GM18511 (cell line): ENCODE results near the gene TMUB1.

Source experiments
- ATAC-seq: cut with Tn5 transposase; IDR thresholded peaks from one replicate; pipeline ENCODE4 v1.9.1; 2021; ENCODE audit warnings: mild to moderate bottlenecking, moderate library complexity; ENCODE audit not compliant: unreplicated experiment

Gene TMUB1

DNA sequence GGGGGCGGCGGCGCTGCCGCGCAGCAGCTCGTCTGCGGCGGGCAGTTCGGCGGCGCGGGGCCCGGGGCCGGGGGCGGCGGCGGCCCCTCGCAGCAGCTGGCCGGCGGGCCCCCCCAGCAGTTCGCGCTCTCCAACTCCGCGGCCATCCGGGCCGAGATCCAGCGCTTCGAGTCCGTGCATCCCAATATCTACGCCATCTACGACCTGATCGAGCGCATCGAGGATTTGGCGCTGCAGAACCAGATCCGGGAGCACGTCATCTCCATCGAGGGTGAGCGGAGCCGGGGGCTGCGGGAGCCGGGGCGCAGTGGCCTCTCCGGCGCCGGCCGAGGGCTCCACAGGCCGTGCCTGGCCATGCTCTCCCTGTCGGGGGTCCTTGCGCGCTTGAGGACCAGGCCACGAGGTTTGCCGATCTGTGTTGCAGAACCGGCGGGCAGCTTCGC is 3.5 kb upstream of the TMUB1 start:
- peak; percentile 11 for ATAC-seq

DNA sequence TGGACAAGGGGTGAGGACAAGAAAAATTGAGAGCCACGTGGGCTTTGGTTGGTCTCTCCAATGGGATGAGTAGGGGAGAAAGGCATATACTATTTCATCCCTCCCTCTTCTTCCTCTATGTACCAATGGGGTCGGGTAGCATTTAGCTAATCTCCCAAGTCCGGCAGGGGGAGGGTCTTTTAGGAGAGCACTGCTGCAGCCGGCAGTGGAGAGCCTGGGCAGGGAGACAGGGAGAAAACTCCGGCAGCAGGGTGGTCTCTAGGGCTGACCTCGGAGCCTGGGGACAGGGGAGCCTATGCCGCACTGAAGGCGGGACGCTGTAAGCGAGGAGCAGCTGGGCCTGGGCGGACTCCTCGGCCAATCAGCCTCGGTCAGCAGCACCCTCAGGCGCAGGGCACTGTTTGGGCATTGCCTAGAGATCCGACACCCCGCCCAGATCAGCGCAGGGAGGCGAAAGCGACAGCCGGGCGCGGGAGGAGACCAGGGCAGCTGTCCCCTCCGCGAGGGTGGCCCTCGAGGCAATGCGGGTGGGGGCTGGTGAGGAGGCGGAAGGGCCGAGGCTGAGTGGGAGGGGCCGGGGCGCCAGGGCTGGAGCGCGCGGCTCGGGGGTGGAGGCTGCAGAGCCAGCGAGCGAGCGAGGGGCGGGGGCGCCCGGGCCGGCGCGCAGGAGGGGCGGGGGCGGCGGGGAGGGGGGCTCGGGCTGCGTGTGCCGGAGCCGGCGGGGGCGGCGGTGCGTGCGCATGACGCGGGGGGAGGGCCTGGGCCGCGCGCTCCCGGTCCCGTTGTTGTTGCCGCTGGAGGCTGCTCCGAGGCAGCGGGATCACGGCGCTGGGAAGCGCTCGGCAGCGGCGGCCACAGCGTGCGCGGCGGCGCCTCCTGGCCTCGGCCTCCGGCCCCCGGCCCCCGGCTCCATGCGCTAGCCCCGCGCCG is 2.7 kb upstream of the TMUB1 start, which contains the start of gene AGAP3:
Gene AGAP3, plus strand, starts transcription at position 785 of the 930 bp plus-strand sequence. CDS start 267 bp downstream, outside the sequence.
- ATAC-seq = peak; percentile 49

GRCh38 chr7:151085329-151085690 is 2.0 kb upstream of the TMUB1 start:
- ATAC-seq = no peak

DNA sequence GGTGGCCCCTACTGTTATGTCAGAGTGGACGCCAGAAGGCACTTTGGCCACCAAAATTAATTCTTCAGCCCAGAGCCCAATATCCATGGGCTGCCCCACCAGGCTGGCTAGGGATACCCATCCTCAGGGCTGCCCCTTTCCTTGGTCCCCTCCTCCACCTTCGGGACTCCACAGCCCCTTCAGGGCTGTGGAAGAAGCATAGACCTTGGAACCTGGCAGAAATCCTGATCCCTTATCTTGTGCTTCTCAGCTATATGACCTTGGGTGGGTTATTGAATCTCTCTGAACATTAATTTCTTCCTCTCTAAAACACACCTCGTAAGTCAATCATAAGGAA is 499 bp upstream of the TMUB1 start:
- no peak for ATAC-seq

DNA sequence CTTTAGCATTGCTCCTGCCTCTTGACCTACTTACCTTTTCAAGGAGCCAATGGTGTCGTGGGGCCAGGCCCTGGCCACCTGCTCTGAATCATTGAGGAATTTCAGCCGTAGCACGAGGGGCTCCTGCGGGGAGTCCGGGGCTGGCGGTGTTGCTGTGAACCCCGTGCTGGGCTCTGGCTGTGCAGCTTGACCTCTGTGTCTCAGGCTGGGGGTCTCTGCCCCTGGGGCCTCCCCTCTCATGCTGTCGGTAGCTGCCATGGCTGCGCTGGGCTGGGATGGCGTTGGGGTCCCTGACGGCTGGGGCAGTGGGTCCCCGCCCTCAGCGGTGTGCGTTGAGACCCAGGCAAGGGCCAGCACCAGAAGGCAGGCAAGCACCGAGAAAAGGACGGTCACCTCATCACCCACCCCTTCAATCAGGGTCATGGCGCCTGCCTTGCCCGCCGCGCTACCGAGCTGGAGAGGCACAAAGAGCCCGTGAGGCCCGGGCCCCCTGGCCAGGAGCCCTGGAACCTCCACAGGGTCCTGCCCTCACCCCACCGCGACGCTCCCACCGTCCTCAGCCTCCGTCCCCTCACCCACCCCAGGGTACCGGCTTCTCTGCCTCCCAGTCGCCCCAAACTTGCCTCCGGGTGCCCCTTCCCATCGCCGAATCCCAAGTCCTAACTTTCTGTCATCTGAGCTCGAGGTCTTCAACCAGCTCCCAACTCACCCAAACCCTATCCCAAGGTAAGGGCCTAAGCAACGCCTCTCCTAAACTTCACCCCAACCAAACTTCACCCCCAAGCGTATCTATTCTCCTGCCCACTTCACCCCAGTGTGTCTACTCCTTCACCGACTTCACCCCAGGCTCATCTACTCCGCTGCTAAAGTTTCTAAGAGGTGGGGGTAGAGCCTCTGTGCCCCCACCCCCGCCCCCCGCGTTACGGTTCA is 887 bp downstream of the TMUB1 start:
- no peak for ATAC-seq

DNA sequence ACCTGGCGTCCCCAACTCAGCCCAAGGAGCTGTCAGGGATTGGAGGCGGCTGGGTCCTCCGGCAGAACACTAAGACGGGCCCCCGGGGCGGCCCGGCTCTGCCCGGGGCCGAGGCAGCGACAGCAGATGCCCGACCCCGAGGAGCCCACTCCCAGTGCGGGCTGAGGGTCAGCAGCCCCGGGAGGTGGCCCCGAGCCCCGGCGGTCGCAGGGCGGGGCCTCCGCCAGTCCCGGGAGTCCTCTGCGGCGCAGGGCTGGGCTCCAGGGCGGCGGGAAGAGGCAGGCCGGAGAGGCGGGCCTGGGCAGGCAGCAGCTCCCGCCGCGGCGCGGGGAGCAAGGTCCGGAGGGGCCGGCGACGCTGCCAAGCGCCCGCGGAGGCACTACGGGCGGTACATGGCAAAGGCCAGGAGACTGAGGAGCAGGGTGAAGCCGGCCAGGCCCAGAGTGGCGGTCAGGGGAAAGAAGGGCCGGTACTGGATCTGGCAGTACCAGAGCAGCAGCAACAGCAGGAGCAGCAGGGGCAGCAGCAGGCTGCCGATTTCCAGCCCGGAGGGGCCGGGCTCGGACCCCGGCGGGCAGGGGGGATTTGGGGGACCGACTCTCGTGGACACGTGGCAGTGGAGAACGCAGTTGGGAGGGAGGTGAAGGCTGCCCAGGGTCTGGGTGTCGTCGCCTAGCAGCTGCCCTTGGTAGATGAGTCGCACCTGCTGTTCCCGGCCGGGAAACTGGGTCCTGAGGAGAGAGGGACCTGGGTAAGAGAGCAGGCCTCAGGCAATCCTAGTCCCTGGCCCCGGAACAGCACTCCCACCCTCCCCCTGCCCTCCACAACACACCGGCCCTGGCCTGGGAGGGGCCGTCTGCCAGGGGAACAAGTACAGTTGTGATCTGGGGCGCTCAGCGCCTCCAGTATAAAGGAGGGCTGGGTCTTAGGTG is 1.9 kb downstream of the TMUB1 start:
- ATAC-seq = no peak

- peak; percentile 80 for ATAC-seq
These were observed 2.6 kb downstream of the TMUB1 start, which contains the start of gene FASTK for GRCh38 chr7:151080522-151081169. FASTK (minus strand) TSS chr7:151080809; CDS start chr7:151080766, 43 bp downstream.

DNA sequence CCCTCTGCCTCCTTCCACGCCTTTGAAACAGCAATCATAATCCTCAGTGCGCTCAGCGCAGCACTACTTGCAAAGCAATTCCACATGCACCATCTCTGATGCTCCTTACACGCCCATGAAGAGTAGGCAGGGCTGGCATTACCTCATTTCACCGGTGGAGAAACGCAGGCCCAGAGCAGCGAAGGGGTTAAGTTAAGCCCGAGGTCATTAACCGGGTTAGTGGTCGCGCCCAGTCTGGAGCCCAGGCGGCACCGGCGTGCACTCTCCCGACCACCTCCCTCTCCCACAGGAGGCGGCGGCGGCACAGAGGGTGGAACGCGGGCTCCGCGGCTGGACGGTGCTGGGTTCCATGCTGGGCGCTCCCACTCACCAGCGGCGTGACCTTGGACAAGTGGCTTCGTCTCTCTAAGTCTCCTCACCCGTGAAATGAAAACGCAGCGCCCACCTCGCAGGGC is 3.2 kb downstream of the TMUB1 start:
- ATAC-seq = peak; percentile 4

- ATAC-seq = no peak
These were observed 3.9 kb downstream of the TMUB1 start for GRCh38 chr7:151079199-151079910.

GRCh38 chr7:151078233-151079040 is 4.9 kb downstream of the TMUB1 start:
- no peak for ATAC-seq

DNA sequence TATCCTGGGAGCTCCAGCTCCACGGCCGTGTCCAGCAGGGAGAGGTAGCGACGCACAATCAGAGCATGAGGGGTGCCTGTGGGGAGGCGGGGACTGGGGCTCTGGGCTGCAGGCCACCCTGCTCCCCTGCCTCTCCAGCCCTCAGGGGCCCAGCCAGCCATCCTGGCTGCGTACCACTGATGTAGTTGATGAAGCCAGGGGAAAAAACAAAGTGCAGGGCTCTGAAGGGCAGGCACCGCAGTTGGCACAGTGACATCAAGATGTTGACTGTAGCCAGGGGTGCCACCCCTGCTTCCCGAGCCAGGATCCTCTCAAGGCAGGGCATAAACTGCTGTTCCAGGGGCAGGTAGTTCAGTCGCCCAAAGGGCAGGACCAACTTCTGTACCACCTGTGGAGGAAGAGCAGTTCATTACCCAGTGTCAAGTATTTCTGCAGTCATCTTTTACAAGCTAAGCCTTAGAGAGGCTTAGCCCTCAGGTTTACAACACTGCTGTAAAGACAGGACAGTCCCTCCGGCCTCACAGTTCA is 5.5 kb downstream of the TMUB1 start:
- ATAC-seq = no peak

- no peak for ATAC-seq
These were observed 6.2 kb downstream of the TMUB1 start for GRCh38 chr7:151076863-151077704.

- ATAC-seq = no peak
These were observed 7.3 kb downstream of the TMUB1 start for GRCh38 chr7:151075978-151076426.

DNA sequence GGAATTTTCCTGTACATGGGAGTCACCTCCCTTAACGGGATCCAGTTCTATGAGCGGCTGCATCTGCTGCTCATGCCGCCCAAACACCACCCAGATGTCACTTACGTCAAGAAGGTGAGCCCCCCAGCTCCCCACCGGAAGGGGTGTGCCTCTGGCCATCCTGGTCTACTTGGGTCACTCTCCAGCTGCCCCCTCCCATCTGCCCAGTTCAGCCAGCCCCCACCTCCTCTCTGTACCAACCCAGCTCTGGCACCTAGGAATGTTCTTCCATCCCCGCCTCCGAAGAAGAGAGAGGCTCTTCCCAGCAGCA is 7.7 kb downstream of the TMUB1 start:
- no peak for ATAC-seq

- no peak for ATAC-seq
These were observed 8.3 kb downstream of the TMUB1 start for GRCh38 chr7:151074817-151075661.

DNA sequence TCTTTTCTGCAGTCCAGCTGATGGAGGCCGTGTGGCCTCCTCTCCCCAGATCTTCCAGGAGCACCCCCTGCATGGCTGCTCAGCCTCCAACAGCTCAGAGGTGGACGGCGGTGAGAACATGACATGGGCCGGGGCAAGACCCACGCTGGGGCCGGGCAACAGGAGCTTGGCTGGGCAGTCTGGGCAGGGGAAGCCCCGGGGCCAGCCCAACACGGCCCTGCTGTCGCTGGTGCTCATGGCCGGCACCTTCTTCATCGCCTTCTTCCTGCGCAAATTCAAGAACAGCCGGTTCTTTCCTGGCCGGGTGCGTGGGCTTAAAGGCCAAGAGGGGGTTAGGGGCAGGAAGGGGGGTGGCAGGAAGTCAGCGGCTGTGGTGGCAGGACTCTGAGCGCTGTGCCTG is 9.3 kb downstream of the TMUB1 start:
- ATAC-seq = no peak
